ENCODE results near the gene IHH. TPM values are rescaled to one million over a fixed set of nuclear protein-coding genes. Genes with fewer than 3 reads are reported as not detected.

The IHH gene
- 0.32 TPM in 1 of 2 replicates, not detected in the other for total RNA-seq

DNA sequence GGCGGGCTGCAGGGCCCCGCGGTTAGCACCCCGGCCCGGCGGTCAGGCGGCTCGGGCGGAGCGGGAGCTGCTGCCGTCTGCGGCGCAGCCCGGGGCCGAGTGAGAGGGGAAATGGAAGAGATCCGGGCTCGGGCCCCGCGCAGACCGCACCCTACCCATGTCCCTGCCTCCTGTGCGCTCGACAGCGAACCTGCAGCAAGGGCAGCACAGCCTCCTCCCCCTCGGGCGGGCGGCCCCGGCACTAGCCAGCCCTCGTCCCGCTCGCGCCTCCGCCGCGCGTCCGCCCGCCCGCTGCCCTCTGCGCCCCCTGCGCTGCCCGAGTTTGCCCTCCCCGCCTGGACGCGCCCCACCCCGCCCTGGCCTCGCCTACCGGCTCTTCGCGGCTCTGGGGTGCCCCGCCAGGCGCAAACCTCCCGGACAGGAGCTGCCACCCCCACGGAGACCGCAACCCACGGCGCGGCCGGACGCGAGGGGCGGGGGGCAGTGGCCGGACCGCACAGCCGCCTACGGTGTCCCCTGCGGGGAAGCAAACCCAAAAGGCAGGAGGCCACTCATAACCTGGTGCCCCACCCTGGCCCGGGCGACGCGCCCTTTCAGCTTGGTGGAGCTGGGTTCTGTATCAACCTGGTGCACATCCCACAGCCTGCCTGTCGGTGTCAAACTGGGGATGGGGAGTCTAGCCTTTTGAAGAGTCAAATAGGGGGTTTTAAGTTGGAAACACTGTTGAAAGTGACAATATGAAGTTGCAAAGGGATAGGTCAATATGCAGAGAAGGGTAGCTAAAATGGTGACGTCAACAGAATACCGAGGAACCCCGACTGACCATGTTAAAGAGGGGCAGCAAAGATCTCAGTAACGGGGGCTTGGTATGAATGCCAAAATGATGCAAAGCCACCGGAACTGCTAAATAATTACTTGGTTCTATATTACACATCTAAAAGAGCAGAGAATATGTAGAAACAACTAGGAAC is at the start of gene IHH:
IHH (minus strand) TSS at position 101 of the 971 bp plus-strand sequence. CDS start 454 bp downstream, outside the sequence.

DNA sequence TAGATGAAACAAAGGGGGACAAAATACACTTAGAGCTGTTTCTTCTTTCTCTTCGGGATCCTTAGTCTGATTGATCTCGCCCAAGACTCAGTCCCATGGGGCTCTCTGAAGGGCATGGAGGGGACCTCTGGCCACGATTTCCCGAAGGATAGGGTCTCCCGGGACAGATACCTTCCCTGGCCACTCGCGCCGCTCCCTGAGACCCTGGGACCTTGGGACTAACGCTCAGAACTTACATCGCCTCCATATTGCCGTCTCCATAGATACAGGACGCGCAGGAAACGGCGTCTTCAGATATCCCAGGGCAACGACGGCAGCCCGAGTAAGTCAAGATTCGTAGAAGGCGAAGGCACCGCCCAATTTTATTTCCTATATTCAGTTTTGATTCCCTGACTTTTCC is 19.5 kb downstream of the IHH start, which contains the start of gene CFAP65:
CFAP65 (minus strand) TSS at position 265 of the 400 bp plus-strand sequence. CDS start 2,468 bp downstream, outside the sequence.

Other genes starting within 250 kb of the IHH start
- 0.40 TPM in 1 of 2 replicates, not detected in the other for gene PRKAG3, start 229.1 kb downstream of the IHH start, total RNA-seq
- not detected in 2 replicates for gene WNT6, start 201.1 kb downstream of the IHH start, total RNA-seq
- gene WNT10A, start 180.1 kb downstream of the IHH start, total RNA-seq: 0.08 TPM in 1 of 2 replicates, not detected in the other
- gene CDK5R2, start 101.3 kb downstream of the IHH start, total RNA-seq: under 0.01 TPM in 1 of 2 replicates, not detected in the other
- not detected in 2 replicates for gene FEV, start 75.7 kb downstream of the IHH start, total RNA-seq
- not detected in 2 replicates for gene CRYBA2, start 67.5 kb downstream of the IHH start, total RNA-seq
- gene CFAP65, start 19.4 kb downstream of the IHH start, total RNA-seq: not detected in 2 replicates
- 17.2 and 22.2 TPM in 2 replicates for gene NHEJ1, start 99.9 kb upstream of the IHH start, total RNA-seq
- 1.4 TPM in 1 of 2 replicates, not detected in the other for gene SLC23A3, start 109.1 kb upstream of the IHH start, total RNA-seq
- gene CNPPD1, start 116.0 kb upstream of the IHH start, total RNA-seq: 16.9 and 26.8 TPM in 2 replicates
- 43.0 and 46.3 TPM in 2 replicates for gene RETREG2, start 117.4 kb upstream of the IHH start, total RNA-seq
- 24.8 and 33.4 TPM in 2 replicates for gene ZFAND2B, start 145.9 kb upstream of the IHH start, total RNA-seq
- 17.2 and 17.9 TPM in 2 replicates for gene ABCB6, start 158.0 kb upstream of the IHH start, total RNA-seq
- gene ATG9A, start 168.7 kb upstream of the IHH start, total RNA-seq: 52.5 and 113 TPM in 2 replicates
- gene ANKZF1, start 168.9 kb upstream of the IHH start, total RNA-seq: 21.9 and 33.2 TPM in 2 replicates
- gene GLB1L, start 184.5 kb upstream of the IHH start, total RNA-seq: 10.1 and 11.8 TPM in 2 replicates
- gene STK16, start 184.6 kb upstream of the IHH start, total RNA-seq: 14.2 and 20.8 TPM in 2 replicates
- not detected in 2 replicates for gene TUBA4B, start 192.3 kb upstream of the IHH start, total RNA-seq
- gene TUBA4A, start 193.0 kb upstream of the IHH start, total RNA-seq: 15.6 and 16.3 TPM in 2 replicates
- 12.0 and 32.1 TPM in 2 replicates for gene DNAJB2, start 218.4 kb upstream of the IHH start, total RNA-seq
- gene PTPRN, start 248.5 kb upstream of the IHH start, total RNA-seq: 22.6 and 64.0 TPM in 2 replicates